Neutrophil (primary cell): ENCODE measurements around the gene TMEM141.
A peak's percentile ranks its signal among the peaks of the same experiment; 100 is the strongest.

Experiments used
- H3K27ac ChIP-seq: fragments of 200-600 bp; sonication (generic); 2 replicates; pipeline ENCODE4 v1.5.1; 2016; ENCODE audit warnings: mild to moderate bottlenecking, moderate library complexity
- H3K27me3 ChIP-seq: fragments of 200-600 bp; sonication (generic); 2 replicates; pipeline ENCODE4 v1.6.0; 2016; ENCODE audit warnings: mild to moderate bottlenecking
- H3K36me3 ChIP-seq: fragments of 200-600 bp; sonication (generic); 2 replicates; pipeline ENCODE4 v1.5.1; 2017
- H3K4me1 ChIP-seq, 2 experiments: fragments of 200-600 bp in 1 of 2; sonication (generic) in 1 of 2; 1 replicate in 1 of 2; 2 replicates in 1 of 2; pipeline versions ENCODE4 v1.5.1 to v1.6.1; 2013 to 2016; ENCODE audit warnings: low read depth in 1 of 2, low read length in 1 of 2, mild to moderate bottlenecking in 1 of 2, moderate library complexity in 1 of 2; ENCODE audit not compliant: control insufficient read depth in 1 of 2, insufficient read depth in 1 of 2
- H3K4me3 ChIP-seq, 2 experiments: fragments of 200-600 bp in 1 of 2; sonication (generic) in 1 of 2; 1 replicate in 1 of 2; 2 replicates in 1 of 2; pipeline ENCODE4 v1.5.1; 2013 to 2016; ENCODE audit warnings: low read depth in 1 of 2, low read length in 1 of 2, mild to moderate bottlenecking in 1 of 2, moderate library complexity in 1 of 2
- H3K9me3 ChIP-seq: fragments of 200-600 bp; sonication (generic); 2 replicates; pipeline ENCODE4 v1.5.1; 2016
- TF ChIP-seq, protein P1 (sequence below): fragments of 200-600 bp; sonication (generic); IDR thresholded peaks from 2 replicates; pipeline ENCODE4 v1.5.1; 2016; ENCODE audit warnings: antibody characterized with exemption

TMEM141 gene

DNA sequence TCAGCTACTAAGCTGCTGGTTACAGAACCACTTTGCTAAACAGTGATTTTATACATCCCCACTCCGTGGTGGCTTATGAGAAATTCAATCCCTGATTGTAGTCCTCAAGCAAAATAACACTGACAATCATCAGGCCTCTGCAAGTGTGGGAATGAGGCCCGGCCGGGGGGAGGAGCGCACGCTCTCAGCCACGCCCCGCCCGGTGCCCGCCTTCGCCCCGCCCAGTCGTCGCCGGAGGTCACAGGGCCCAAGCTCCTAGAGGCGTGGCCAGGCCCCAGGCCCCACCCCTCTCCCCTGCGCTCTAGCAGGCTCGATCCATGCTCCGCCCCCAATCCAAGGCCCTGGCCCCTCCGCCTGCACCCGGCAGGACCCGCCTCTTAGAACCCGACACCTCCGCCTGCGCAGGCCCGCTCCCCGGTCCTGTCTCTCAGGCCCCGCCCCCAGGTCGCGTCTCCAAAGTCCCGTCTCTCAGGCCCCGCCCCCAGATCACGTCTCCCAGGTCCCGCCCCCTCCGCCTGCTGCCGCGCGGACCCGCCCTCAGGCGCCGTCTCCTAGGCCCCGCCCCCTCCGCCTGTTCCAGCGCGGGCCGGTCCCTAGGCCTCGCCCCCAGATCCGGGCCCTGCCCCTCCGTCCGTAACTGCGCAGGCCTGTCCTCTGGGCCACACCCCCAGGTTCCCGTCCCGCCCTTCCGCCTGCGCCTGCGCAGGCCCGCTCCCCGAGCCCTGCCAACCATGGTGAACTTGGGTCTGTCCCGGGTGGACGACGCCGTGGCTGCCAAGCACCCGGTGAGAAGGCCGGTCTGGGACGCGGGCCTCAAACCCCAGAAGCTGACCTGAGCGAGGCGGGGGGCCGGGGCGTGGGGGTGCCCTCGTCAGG lies at the start of gene TMEM141:
TMEM141 (plus strand) TSS at position 705 of the 876 bp plus-strand sequence; CDS start at position 732, 27 bp downstream.
- no peaks in the 10 kb centered on the region for H3K36me3 ChIP-seq
- no peaks in the 10 kb centered on the region for H3K27me3 ChIP-seq
- peaks cover 39 to 60% of the 10 kb centered on the region in 2 experiments for H3K4me1 ChIP-seq
- H3K4me3 ChIP-seq = peak within 1 kb of the TSS; percentile 73 to 89
- peak within 1 kb of the TSS; percentile 96 for H3K27ac ChIP-seq
- H3K9me3 ChIP-seq = no peaks in the 10 kb centered on the region
- TF ChIP-seq, protein P1, sequence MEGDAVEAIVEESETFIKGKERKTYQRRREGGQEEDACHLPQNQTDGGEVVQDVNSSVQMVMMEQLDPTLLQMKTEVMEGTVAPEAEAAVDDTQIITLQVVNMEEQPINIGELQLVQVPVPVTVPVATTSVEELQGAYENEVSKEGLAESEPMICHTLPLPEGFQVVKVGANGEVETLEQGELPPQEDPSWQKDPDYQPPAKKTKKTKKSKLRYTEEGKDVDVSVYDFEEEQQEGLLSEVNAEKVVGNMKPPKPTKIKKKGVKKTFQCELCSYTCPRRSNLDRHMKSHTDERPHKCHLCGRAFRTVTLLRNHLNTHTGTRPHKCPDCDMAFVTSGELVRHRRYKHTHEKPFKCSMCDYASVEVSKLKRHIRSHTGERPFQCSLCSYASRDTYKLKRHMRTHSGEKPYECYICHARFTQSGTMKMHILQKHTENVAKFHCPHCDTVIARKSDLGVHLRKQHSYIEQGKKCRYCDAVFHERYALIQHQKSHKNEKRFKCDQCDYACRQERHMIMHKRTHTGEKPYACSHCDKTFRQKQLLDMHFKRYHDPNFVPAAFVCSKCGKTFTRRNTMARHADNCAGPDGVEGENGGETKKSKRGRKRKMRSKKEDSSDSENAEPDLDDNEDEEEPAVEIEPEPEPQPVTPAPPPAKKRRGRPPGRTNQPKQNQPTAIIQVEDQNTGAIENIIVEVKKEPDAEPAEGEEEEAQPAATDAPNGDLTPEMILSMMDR = no peak

DNA sequence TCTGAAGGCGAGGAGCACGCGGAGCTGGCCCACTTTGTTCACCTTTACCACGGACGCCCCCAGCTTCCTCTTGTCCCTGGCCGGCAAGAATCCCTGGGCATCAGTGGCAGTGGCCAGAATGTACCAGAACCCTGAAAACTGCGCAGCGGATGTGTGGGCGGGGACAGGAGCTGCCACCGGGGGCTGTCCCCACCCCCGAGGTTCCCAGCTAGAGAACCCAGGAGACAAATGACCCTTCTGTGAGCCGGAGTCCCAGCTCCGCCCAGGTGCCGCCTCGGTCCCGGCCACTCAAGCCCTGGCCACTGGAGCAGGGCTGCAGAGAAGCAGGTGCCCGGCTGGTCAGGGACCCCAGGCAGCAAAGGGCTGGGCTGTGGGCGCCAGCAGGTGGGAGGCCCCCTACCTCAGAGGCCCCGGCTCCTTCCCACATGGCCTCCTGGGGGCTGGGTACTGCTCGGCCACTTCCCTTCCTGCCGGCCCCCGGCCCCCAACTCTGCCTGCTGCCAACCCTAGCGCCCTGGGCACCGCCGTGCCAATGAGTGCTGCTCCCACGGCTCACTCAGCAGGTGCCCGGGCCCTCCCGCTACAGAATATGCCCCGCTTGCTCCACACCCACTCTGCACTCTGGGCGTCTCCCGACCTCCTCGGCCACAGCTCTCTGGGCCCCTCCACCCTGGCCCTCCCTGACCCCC lies 49.1 kb upstream of the TMEM141 start:
- Histone ChIP-seq H3K27ac (no peak overlapping the region), H3K36me3 (no peaks in the 10 kb centered on the region), H3K27me3 (peaks cover 86% of the 10 kb centered on the region), H3K9me3 (no peaks in the 10 kb centered on the region), H3K4me1 (no peaks in the 10 kb centered on the region), H3K4me3 (no peak overlapping the region)
- TF ChIP-seq, protein P1 = no peak

DNA sequence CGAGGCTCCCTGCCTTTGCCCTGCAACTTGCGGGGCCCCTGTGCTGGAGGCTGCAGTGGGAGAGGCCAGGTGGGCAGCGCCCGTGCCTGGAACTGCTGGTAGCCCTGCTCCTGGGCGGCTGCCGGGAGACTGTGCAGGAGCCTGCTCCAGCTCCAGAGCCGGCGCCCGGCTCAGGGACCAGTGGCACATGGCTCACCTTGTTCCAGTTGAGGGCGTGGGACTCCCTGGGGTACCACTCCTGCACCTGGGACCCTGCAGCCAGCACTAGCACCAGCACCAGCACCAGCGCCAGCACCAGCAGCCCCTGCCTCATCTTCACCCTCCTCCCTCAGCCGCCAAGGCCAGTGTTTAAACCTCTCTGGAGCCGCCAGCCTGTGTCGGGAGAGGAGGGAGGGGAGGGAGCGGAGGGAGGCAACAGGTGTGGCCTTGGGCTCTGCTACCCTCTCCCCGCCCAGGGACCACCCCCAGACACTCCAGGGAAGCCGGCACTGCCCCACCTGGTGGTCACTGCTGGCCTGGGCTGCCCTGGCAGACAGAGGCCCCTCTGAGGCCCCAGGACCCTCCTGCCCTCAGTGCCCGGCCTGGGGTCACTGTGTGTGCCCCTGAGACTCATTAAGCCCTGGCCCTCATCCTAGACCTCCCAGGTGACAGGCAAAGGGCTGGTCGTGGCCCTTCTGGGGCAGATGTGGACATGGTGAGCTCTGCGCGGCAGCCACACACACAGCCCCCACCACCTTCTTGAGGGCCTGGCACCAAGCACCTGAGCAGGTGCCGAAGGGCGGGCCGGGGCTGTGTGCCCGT lies 48.4 kb upstream of the TMEM141 start, which contains the start of gene LCN10:
LCN10 (minus strand) TSS at position 350 of the 801 bp plus-strand sequence; CDS start at position 313, 37 bp downstream.
- Histone ChIP-seq H3K27me3 (peaks cover 92% of the 10 kb centered on the region), H3K4me3 (no peak within 1 kb of the TSS), H3K36me3 (no peaks in the 10 kb centered on the region), H3K27ac (no peak within 1 kb of the TSS), H3K9me3 (no peaks in the 10 kb centered on the region), H3K4me1 (no peaks in the 10 kb centered on the region)
- TF ChIP-seq, protein P1 = no peak

DNA sequence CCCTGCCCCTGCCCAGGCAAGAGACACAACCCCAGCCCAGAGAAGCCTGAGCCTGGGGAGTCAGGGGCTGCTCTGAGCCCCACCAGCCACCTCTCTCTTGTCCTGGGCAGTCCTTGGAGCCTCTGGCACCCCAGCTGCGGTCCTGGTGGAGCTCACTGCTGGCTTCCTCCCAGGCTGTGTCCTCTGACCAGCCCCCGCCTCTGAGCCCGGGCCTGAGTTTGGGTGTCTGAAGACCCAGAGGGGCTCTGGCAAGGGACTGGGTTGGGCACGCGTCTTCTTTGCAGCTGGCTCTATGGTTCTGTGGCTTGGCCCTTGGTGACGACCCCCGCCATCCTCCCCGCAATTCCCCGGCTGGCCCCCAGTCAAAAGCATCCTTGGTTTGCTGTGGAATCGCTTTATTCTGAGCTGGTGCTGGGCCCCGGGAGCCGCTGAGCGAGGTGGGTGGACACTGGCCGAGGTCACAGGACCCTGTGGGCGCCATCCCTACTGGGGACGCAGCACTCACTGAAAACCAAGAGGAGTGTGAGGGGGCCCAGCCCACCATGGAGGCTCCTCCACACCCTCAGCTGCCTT lies 47.4 kb upstream of the TMEM141 start:
- no peaks in the 10 kb centered on the region for H3K36me3 ChIP-seq
- TF ChIP-seq, protein P1 = no peak
- H3K9me3 ChIP-seq = no peaks in the 10 kb centered on the region
- H3K4me3 ChIP-seq = no peak overlapping the region
- H3K27me3 ChIP-seq = peaks cover 96% of the 10 kb centered on the region
- H3K4me1 ChIP-seq = no peaks in the 10 kb centered on the region
- H3K27ac ChIP-seq = no peak overlapping the region

DNA sequence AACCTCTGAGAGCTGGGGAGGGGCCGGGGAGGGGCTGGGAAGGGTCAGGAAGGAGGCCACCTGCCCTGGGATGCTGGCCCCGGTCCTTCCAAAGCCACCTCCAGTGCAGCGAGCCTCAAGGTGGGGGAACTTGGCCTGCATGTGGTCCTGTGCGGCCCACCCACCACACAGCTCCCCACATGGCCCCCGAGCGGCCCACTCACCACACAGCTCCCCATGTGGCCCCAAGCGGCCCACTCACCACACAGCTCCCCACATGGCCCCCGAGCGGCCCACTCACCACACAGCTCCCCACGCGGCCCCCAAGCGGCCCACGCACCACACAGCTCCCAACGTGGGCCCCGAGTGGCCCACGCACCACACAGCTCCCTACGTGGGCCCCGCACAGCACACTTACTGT lies 46.4 kb upstream of the TMEM141 start:
- TF ChIP-seq, protein P1 = no peak
- Histone ChIP-seq H3K9me3 (no peaks in the 10 kb centered on the region), H3K27ac (no peak overlapping the region), H3K36me3 (no peaks in the 10 kb centered on the region), H3K4me1 (no peaks in the 10 kb centered on the region), H3K4me3 (no peak overlapping the region), H3K27me3 (peaks cover 96% of the 10 kb centered on the region)
